K562 (cell line): ENCODE results near the gene SLC39A7. TPM values are rescaled to one million over a fixed set of nuclear protein-coding genes. Genes with fewer than 3 reads are reported as not detected.

ENCODE experiments used
- ATAC-seq: fragments of 200-7000 bp; cut with Tn5 transposase; 3 replicates; pipeline ENCODE4 v1.9.1; 2020; ENCODE audit warnings: moderate library complexity
- BruUV-seq: library from RNA; stranded (reverse); fragments of 400-500 nt; replicated peaks from 2 replicates; lab custom pipeline; 2021; lab: Mats Ljungman, UMichigan
- CTCF ChIA-PET: fragments of 300-600 bp; formaldehyde crosslinking; extraction: SDS; loops from one replicate; lab custom pipeline; 2021; ENCODE audit warnings: low intra/inter-chr PET ratio; lab: Yijun Ruan, JAX
- POLR2A ChIA-PET: fragments of 300-600, 350-650 bp; sonication (Branson Sonifier 250); formaldehyde crosslinking; extraction: SDS; loops from one replicate; lab custom pipeline; 2021; ENCODE audit warnings: antibody characterized with exemption, inconsistent platforms; lab: Yijun Ruan, JAX
- DNase-seq, 4 experiments: peaks; one replicate each; pipeline versions ENCODE4 v3.0.0 to v3.0.0-alpha.2; 2011 to 2018; ENCODE audit warnings: low spot score in 3 of 4, mixed read lengths in 3 of 4; ENCODE audit errors: extremely low read depth in 1 of 4
- FAIRE-seq: peaks from 2 replicates; lab custom pipeline; 2011; peaks lifted over from hg19 to GRCh38; lab: Jason Lieb, UNC
- H2AFZ ChIP-seq: 2 replicates; pipeline ENCODE4 v1.6.0; 2011; ENCODE audit warnings: low read depth, low read length, control low read depth, inconsistent platforms
- H3K27ac ChIP-seq: fragments of 200-600 bp; 3 replicates; pipeline ENCODE4 v1.8.0; 2011; ENCODE audit warnings: low read depth, mild to moderate bottlenecking, control low read depth, inconsistent platforms, low read length, moderate library complexity, mixed read lengths; ENCODE audit errors: extremely low read depth
- H3K27me3 ChIP-seq, 2 experiments: fragments of 300-600 bp in 1 of 2; 2 replicates in 1 of 2; 3 replicates in 1 of 2; pipeline versions ENCODE4 v1.6.0 to v1.8.0; 2011; ENCODE audit warnings: inconsistent platforms in 2 of 2, low read length in 2 of 2, mild to moderate bottlenecking in 1 of 2, mixed read lengths in 1 of 2, moderate library complexity in 1 of 2; ENCODE audit not compliant: control insufficient read depth in 2 of 2, insufficient read depth in 2 of 2
- H3K36me3 ChIP-seq: fragments of 300-600 bp; 3 replicates; pipeline ENCODE4 v1.8.0; 2011; ENCODE audit warnings: mild to moderate bottlenecking, low read length, inconsistent platforms; ENCODE audit not compliant: control insufficient read depth, insufficient read depth
- H3K4me1 ChIP-seq, 2 experiments: fragments of 200-600 bp in 1 of 2; replicated peaks in 1 of 2; 2 replicates in 1 of 2; 3 replicates in 1 of 2; pipeline versions ENCODE4 v1.5.1 to v1.8.0; 2011; ENCODE audit warnings: inconsistent platforms in 2 of 2, low read length in 2 of 2, mild to moderate bottlenecking in 1 of 2, mixed read lengths in 1 of 2, moderate library complexity in 1 of 2; ENCODE audit not compliant: control insufficient read depth in 2 of 2, insufficient read depth in 2 of 2
- H3K4me2 ChIP-seq: 2 replicates; pipeline ENCODE4 v1.6.1; 2011; ENCODE audit warnings: low read length, control low read depth, inconsistent platforms, mixed read lengths; ENCODE audit not compliant: insufficient read depth
- H3K4me3 ChIP-seq: fragments of 200-600 bp; sonication (generic), shearing (Covaris generic); 2 replicates; pipeline ENCODE4 v1.5.1; 2016; ENCODE audit warnings: control low read depth, inconsistent platforms
- H3K79me2 ChIP-seq: fragments of 200-600 bp; 3 replicates; pipeline ENCODE4 v1.8.0; 2011; ENCODE audit warnings: low read length, inconsistent platforms; ENCODE audit not compliant: control insufficient read depth, insufficient read depth
- H3K9ac ChIP-seq, 2 experiments: 2 replicates each; pipeline versions ENCODE4 v1.6.0 to v1.6.1; 2011; ENCODE audit warnings: low read depth in 2 of 2, low read length in 2 of 2, control low read depth in 1 of 2, inconsistent platforms in 1 of 2, mild to moderate bottlenecking in 1 of 2, mixed read lengths in 1 of 2; ENCODE audit not compliant: insufficient read depth in 1 of 2
- H3K9me1 ChIP-seq: one replicate; pipeline ENCODE4 v1.6.0; 2011; ENCODE audit warnings: inconsistent platforms, mild to moderate bottlenecking, low read length, moderate library complexity; ENCODE audit not compliant: control insufficient read depth, insufficient read depth
- H3K9me3 ChIP-seq: replicated peaks from 2 replicates; pipeline ENCODE4 v1.5.1; 2011; ENCODE audit warnings: low read depth, low read length, inconsistent platforms; ENCODE audit not compliant: control insufficient read depth, insufficient read depth
- H4K20me1 ChIP-seq: replicated peaks from 2 replicates; pipeline ENCODE4 v1.6.1; 2011; ENCODE audit warnings: low read length, inconsistent platforms, mixed read lengths; ENCODE audit not compliant: control insufficient read depth, insufficient read depth
- CEBPB ChIP-seq: fragments of 450-650 bp; IDR thresholded peaks from 2 replicates; pipeline ENCODE4 v1.6.1; 2016; ENCODE audit warnings: missing genetic modification characterization, missing compliant biosample characterization
- MYC ChIP-seq, 2 experiments: fragments of 250-450 bp in 1 of 2; sonication (Bioruptor Pico) in 1 of 2; IDR thresholded peaks; 2 replicates each; pipeline versions ENCODE4 v1.5.1 to v1.6.1; 2012 to 2021; ENCODE audit warnings: low read depth in 2 of 2, borderline replicate concordance in 1 of 2, improper control_type of control experiment in 1 of 2, low read length in 1 of 2, mild to moderate bottlenecking in 1 of 2, moderate library complexity in 1 of 2
- POLR2AphosphoS2 ChIP-seq: IDR thresholded peaks from 2 replicates; pipeline ENCODE4 v1.6.1; 2012; ENCODE audit warnings: low read length, improper control_type of control experiment
- TAF1 ChIP-seq: IDR thresholded peaks from 2 replicates; pipeline ENCODE4 v1.6.1; 2011; ENCODE audit warnings: mild to moderate bottlenecking, low read length, moderate library complexity; ENCODE audit not compliant: insufficient read depth, control insufficient read depth, severe bottlenecking; ENCODE audit errors: extremely low read depth
- TEAD2 ChIP-seq: fragments of 450-650 bp; IDR thresholded peaks from 2 replicates; pipeline ENCODE4 v1.6.1; 2016; ENCODE audit warnings: missing genetic modification characterization, control low read depth, missing compliant biosample characterization
- WHSC1 ChIP-seq: IDR thresholded peaks from one replicate; pipeline ENCODE4 v1.6.1; 2012; ENCODE audit warnings: low read length, control low read depth, inconsistent platforms
- WGBS: fragments of 100-300 bp; shearing (Covaris generic); methylation state at CpG from one replicate; pipeline ENCODE4 v1.1.6; 2016; ENCODE audit warnings: low coverage, mixed read lengths; ENCODE audit not compliant: insufficient coverage; ENCODE audit errors: missing lambda C conversion rate; 5-methylcytosine and 5-hydroxymethylcytosine counted together
- in situ Hi-C: fragments of 300-500 bp; cut with MboI; formaldehyde crosslinking; loops from 4 replicates; pipeline ENCODE4 v1.15.0; 2018; ENCODE audit warnings: inconsistent platforms, mixed read lengths
- intact Hi-C: fragments of 100-400 bp; cut with micrococcal nuclease; formaldehyde crosslinking; loops from 2 replicates; pipeline ENCODE4 v1.14.2; 2022
- polyA plus RNA-seq, 8 experiments: library from polyadenylated mRNA; depleted of rRNA in 4 of 8; stranded (reverse) in 5 of 8; unstranded in 3 of 8; fragments of >200 nt; fragmentation: Nextera tagmentation in 2 of 8; fragmentation: Illumina TruSeq in 1 of 8; extraction: Ambion mirVana in 2 of 8; extraction: Trizol in 1 of 8; gene quantifications; 2 replicates each; pipeline versions ENCODE4 v1.2.1 to v1.2.3, GENCODE V29; 2011 to 2014; ENCODE audit warnings: inconsistent platforms in 1 of 8, missing spikeins in 1 of 8
- total RNA-seq, 7 experiments: library from RNA; depleted of rRNA in 6 of 7; stranded (reverse); fragments of >200 nt in 6 of 7; fragmentation: Illumina TruSeq in 2 of 7; extraction: Trizol in 2 of 7; gene quantifications; 2 replicates each; pipeline versions ENCODE4 v1.2.1 to v1.2.3, GENCODE V29; 2011 to 2021; ENCODE audit warnings: low replicate concordance in 1 of 7
- TF ChIP-seq, protein P1 (sequence below): sonication (generic); formaldehyde crosslinking; IDR thresholded peaks from 2 replicates; pipeline ENCODE4 v1.8.1; 2023; ENCODE audit warnings: mild to moderate bottlenecking, missing genetic modification reagents
- TF ChIP-seq, protein P2 (sequence below): fragments of 450-650 bp; formaldehyde crosslinking; IDR thresholded peaks from 2 replicates; pipeline ENCODE4 v1.4.0; 2020; ENCODE audit warnings: mild to moderate bottlenecking, mixed read lengths
- TF ChIP-seq, protein P3 (sequence below): fragments of 450-650 bp; IDR thresholded peaks from 2 replicates; pipeline ENCODE4 v1.6.1; 2017; ENCODE audit warnings: antibody characterized with exemption, mild to moderate bottlenecking
- TF ChIP-seq, protein P4 (sequence below): fragments of 450-650 bp; IDR thresholded peaks from 2 replicates; pipeline ENCODE4 v1.6.1; 2016; ENCODE audit warnings: borderline replicate concordance

SLC39A7 gene
- total and polyA plus RNA-seq, 9 of the 15 experiments (the other 6 are each of a cell fraction or from before 2014, with no cell fraction given) = 21.7 to 169 (median 121) TPM

DNA sequence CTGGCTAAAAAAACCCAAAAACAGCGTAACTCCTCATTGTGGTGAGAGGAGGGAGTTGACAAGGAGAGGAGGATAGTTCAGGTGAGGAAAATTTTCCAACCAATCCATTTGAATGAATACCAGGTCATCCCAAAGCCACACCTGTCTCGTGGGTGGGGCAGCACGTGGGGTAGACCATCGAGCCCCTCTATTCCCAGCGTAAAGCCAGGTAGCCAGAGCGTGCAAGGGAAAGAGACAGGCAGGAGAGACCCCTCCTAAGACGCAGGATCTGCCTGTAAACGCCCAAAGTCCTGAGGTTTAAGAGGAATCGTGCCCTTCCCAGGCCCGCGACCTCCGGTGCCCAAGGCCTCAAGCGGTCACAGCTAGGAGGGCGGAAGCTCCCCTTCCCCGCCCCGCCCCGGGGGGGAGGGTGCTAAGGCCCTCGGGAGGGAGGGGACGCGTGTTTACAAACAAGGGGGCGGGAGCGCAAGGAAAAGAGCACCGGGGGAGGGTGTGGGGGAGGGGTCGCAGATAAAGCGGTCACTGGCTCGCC is 914 bp upstream of the SLC39A7 start:
- ChIA-PET CTCF (no interaction called here), POLR2A (interaction anchor here (1.0 to 1.4 kb wide), 3 partner anchors 8 to 228 kb away, joined by 3 to 5 read pairs (median 4); partner anchors contain the start of gene RING1)
- peaks cover 58% of the 10 kb centered on the region for H3K36me3 ChIP-seq
- peaks cover 22% of the 10 kb centered on the region for H4K20me1 ChIP-seq
- TSS peak; percentile 54 for BruUV-seq
- ATAC-seq (peak; percentile 72), FAIRE-seq (peak; percentile 71), DNase-seq (peak; percentile 97 to 98 (median 98))
- 2% methylated on average over 13 of the region's 26 CpGs for WGBS
- H3K9ac ChIP-seq = peak overlapping the region; percentile 97 to 100
- H3K4me3 ChIP-seq = peak overlapping the region; percentile 65
- no peaks in the 10 kb centered on the region for H3K27me3 ChIP-seq
- intact Hi-C loops (loop anchor here (2.0 to 5.0 kb wide), 4 partner anchors 49 to 1067 kb away; partner anchors contain the start of genes FKBPL and PHF1), in situ Hi-C loops (no loop called here)
- H3K4me1 ChIP-seq = peaks cover 43 to 46% of the 10 kb centered on the region in 2 experiments; a peak in 4 of 5 replicates
- H3K27ac ChIP-seq = peak overlapping the region; percentile 99
- peak overlapping the region; percentile 100 for H3K4me2 ChIP-seq
- peak overlapping the region; percentile 96 for H2AFZ ChIP-seq
- H3K9me3 ChIP-seq = no peaks in the 10 kb centered on the region
- peaks cover 7% of the 10 kb centered on the region for H3K9me1 ChIP-seq
- peaks cover 66% of the 10 kb centered on the region for H3K79me2 ChIP-seq
- TF ChIP-seq TAF1 = no peak
- TF ChIP-seq, protein P1, sequence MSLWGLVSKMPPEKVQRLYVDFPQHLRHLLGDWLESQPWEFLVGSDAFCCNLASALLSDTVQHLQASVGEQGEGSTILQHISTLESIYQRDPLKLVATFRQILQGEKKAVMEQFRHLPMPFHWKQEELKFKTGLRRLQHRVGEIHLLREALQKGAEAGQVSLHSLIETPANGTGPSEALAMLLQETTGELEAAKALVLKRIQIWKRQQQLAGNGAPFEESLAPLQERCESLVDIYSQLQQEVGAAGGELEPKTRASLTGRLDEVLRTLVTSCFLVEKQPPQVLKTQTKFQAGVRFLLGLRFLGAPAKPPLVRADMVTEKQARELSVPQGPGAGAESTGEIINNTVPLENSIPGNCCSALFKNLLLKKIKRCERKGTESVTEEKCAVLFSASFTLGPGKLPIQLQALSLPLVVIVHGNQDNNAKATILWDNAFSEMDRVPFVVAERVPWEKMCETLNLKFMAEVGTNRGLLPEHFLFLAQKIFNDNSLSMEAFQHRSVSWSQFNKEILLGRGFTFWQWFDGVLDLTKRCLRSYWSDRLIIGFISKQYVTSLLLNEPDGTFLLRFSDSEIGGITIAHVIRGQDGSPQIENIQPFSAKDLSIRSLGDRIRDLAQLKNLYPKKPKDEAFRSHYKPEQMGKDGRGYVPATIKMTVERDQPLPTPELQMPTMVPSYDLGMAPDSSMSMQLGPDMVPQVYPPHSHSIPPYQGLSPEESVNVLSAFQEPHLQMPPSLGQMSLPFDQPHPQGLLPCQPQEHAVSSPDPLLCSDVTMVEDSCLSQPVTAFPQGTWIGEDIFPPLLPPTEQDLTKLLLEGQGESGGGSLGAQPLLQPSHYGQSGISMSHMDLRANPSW (CRISPR knock-in tag) = no peak
- TF ChIP-seq, protein P2, sequence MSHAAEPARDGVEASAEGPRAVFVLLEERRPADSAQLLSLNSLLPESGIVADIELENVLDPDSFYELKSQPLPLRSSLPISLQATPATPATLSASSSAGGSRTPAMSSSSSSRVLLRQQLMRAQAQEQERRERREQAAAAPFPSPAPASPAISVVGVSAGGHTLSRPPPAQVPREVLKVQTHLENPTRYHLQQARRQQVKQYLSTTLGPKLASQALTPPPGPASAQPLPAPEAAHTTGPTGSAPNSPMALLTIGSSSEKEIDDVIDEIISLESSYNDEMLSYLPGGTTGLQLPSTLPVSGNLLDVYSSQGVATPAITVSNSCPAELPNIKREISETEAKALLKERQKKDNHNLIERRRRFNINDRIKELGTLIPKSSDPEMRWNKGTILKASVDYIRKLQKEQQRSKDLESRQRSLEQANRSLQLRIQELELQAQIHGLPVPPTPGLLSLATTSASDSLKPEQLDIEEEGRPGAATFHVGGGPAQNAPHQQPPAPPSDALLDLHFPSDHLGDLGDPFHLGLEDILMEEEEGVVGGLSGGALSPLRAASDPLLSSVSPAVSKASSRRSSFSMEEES (CRISPR knock-in tag) = no peak
- no peak for TF ChIP-seq TEAD2 (tag)
- no peak for TF ChIP-seq POLR2AphosphoS2
- TF ChIP-seq WHSC1 = no peak
- TF ChIP-seq, protein P3, sequence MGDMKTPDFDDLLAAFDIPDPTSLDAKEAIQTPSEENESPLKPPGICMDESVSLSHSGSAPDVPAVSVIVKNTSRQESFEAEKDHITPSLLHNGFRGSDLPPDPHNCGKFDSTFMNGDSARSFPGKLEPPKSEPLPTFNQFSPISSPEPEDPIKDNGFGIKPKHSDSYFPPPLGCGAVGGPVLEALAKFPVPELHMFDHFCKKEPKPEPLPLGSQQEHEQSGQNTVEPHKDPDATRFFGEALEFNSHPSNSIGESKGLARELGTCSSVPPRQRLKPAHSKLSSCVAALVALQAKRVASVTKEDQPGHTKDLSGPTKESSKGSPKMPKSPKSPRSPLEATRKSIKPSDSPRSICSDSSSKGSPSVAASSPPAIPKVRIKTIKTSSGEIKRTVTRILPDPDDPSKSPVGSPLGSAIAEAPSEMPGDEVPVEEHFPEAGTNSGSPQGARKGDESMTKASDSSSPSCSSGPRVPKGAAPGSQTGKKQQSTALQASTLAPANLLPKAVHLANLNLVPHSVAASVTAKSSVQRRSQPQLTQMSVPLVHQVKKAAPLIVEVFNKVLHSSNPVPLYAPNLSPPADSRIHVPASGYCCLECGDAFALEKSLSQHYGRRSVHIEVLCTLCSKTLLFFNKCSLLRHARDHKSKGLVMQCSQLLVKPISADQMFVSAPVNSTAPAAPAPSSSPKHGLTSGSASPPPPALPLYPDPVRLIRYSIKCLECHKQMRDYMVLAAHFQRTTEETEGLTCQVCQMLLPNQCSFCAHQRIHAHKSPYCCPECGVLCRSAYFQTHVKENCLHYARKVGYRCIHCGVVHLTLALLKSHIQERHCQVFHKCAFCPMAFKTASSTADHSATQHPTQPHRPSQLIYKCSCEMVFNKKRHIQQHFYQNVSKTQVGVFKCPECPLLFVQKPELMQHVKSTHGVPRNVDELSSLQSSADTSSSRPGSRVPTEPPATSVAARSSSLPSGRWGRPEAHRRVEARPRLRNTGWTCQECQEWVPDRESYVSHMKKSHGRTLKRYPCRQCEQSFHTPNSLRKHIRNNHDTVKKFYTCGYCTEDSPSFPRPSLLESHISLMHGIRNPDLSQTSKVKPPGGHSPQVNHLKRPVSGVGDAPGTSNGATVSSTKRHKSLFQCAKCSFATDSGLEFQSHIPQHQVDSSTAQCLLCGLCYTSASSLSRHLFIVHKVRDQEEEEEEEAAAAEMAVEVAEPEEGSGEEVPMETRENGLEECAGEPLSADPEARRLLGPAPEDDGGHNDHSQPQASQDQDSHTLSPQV = peak; percentile 49
- peak; percentile 75 for TF ChIP-seq MYC (IDR thresholded peaks at IDR 0.05; ENCODE audit: low read depth, low read length)
- no peak for TF ChIP-seq MYC (CRISPR knock-in tag; IDR thresholded peaks at IDR 0.05; ENCODE audit: borderline replicate concordance, low read depth)
- TF ChIP-seq, protein P4, sequence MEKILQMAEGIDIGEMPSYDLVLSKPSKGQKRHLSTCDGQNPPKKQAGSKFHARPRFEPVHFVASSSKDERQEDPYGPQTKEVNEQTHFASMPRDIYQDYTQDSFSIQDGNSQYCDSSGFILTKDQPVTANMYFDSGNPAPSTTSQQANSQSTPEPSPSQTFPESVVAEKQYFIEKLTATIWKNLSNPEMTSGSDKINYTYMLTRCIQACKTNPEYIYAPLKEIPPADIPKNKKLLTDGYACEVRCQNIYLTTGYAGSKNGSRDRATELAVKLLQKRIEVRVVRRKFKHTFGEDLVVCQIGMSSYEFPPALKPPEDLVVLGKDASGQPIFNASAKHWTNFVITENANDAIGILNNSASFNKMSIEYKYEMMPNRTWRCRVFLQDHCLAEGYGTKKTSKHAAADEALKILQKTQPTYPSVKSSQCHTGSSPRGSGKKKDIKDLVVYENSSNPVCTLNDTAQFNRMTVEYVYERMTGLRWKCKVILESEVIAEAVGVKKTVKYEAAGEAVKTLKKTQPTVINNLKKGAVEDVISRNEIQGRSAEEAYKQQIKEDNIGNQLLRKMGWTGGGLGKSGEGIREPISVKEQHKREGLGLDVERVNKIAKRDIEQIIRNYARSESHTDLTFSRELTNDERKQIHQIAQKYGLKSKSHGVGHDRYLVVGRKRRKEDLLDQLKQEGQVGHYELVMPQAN = peak; percentile 94
- no peak for TF ChIP-seq CEBPB (tag)
